ENCODE measurements around the gene RNF222. TPM values are rescaled to one million over a fixed set of nuclear protein-coding genes. Genes with fewer than 3 reads are reported as not detected.

RNF222 gene
- total and polyA plus RNA-seq, 7 donors, result 0.03 TPM; not detected in 6

GRCh38 chr17:8345951-8346665, 51.5 kb downstream of the RNF222 start:
- intact Hi-C loops (cut with DNase I), result no loop called here
- Histone ChIP-seq H3K4me3 (no peak overlapping the region), H3K36me3 (no peaks in the 10 kb centered on the region), H3K27me3 (peaks cover 0 to 16% (median 5%) of the 10 kb centered on the region in 3 donors), H3K4me1 (no peaks in the 10 kb centered on the region), H3K27ac (no peak overlapping the region), H3K9me3 (no peaks in the 10 kb centered on the region)
- TF ChIP-seq POLR2A (IDR thresholded peaks at IDR 0.05) (no peak), POLR2AphosphoS5 (IDR thresholded peaks at IDR 0.05) (no peak)
- no peak for DNase-seq
- WGBS, 2 donors, result 61 to 79% methylated on average over 5 of the region's 5 CpGs

GRCh38 chr17:8345052-8345690, 52.5 kb downstream of the RNF222 start:
- Histone ChIP-seq H3K36me3 (no peaks in the 10 kb centered on the region), H3K27ac (no peak overlapping the region), H3K4me1 (no peaks in the 10 kb centered on the region), H3K9me3 (no peaks in the 10 kb centered on the region), H3K27me3 (peaks cover 0 to 16% (median 5%) of the 10 kb centered on the region in 3 donors), H3K4me3 (no peak overlapping the region)
- DNase-seq, result no peak
- no peak for TF ChIP-seq POLR2AphosphoS5 (IDR thresholded peaks at IDR 0.05)
- no peak for TF ChIP-seq EP300 (IDR thresholded peaks at IDR 0.05)
- TF ChIP-seq CTCF (IDR thresholded peaks at IDR 0.05), result no peak
- TF ChIP-seq POLR2A (IDR thresholded peaks at IDR 0.05), result no peak
- WGBS, 2 donors, result 65 to 68% methylated on average over 6 of the region's 6 CpGs
- intact Hi-C loops (cut with DNase I), result no loop called here

GRCh38 chr17:8341456-8341855, 56.2 kb downstream of the RNF222 start:
- WGBS, 2 donors, result 76 to 78% methylated on average over 4 of the region's 4 CpGs
- intact Hi-C loops (cut with DNase I), result no loop called here
- H3K4me1 ChIP-seq, result no peaks in the 10 kb centered on the region
- peaks cover 0 to 4% (median 0%) of the 10 kb centered on the region in 3 donors for H3K27me3 ChIP-seq
- TF ChIP-seq POLR2A (IDR thresholded peaks at IDR 0.05) (no peak), CTCF (IDR thresholded peaks at IDR 0.05) (no peak), EP300 (IDR thresholded peaks at IDR 0.05) (no peak), POLR2AphosphoS5 (IDR thresholded peaks at IDR 0.05) (no peak)
- H3K4me3 ChIP-seq, result no peak overlapping the region
- DNase-seq, result no peak
- H3K36me3 ChIP-seq, result no peaks in the 10 kb centered on the region
- H3K27ac ChIP-seq, result no peak overlapping the region
- H3K9me3 ChIP-seq, result no peaks in the 10 kb centered on the region

Other genes starting within 250 kb of the RNF222 start
- 100 to 1,000 TPM in 2 of 4 donors, 10 to 100 TPM in 2; 60.3 to 153 (median 84.5) TPM for gene PER1, start 245.4 kb downstream of the RNF222 start, total RNA-seq
- 10 to 100 TPM; 30.5 to 67.7 (median 34.2) TPM for gene PER1, start 245.4 kb downstream of the RNF222 start, polyA plus RNA-seq
- gene VAMP2, start 234.9 kb downstream of the RNF222 start, total RNA-seq, result 10 to 100 TPM; 20.4 to 29.6 (median 27.3) TPM
- gene VAMP2, start 234.9 kb downstream of the RNF222 start, polyA plus RNA-seq, result 10 to 100 TPM; 37.7 to 57.1 (median 54.9) TPM
- 10 to 100 TPM in 3 of 4 donors, 1 to 10 TPM in 1; 8.3 to 61.7 (median 20.6) TPM for gene TMEM107, start 221.4 kb downstream of the RNF222 start, total RNA-seq
- gene TMEM107, start 221.4 kb downstream of the RNF222 start, polyA plus RNA-seq, result 10 to 100 TPM in 1 of 3 donors, 1 to 10 TPM in 2; 4.6 to 20.8 (median 7.2) TPM
- gene BORCS6, start 207.6 kb downstream of the RNF222 start, total RNA-seq, result 10 to 100 TPM in 3 of 4 donors, 1 to 10 TPM in 1; 7.7 to 17.7 (median 15.8) TPM
- 10 to 100 TPM in 2 of 3 donors, 1 to 10 TPM in 1; 9.2 to 14.6 (median 10.8) TPM for gene BORCS6, start 207.6 kb downstream of the RNF222 start, polyA plus RNA-seq
- 1 to 10 TPM in 2 of 4 donors, not detected in 2; 1.4 to 3.3 TPM for gene AURKB, start 187.3 kb downstream of the RNF222 start, total RNA-seq
- gene AURKB, start 187.3 kb downstream of the RNF222 start, polyA plus RNA-seq, result 10 to 100 TPM in 2 of 3 donors, 1 to 10 TPM in 1; 1.8 to 45.6 (median 12.7) TPM
- gene CTC1, start 149.8 kb downstream of the RNF222 start, total RNA-seq, result 10 to 100 TPM; 14.6 to 19.9 (median 16.7) TPM
- gene CTC1, start 149.8 kb downstream of the RNF222 start, polyA plus RNA-seq, result 10 to 100 TPM in 2 of 3 donors, 1 to 10 TPM in 1; 3.7 to 34.2 (median 13.2) TPM
- 10 to 100 TPM in 1 of 4 donors, 1 to 10 TPM in 3; 4.6 to 10.2 (median 6.9) TPM for gene PFAS, start 148.5 kb downstream of the RNF222 start, total RNA-seq
- 10 to 100 TPM in 1 of 3 donors, 1 to 10 TPM in 2; 1.4 to 22.2 (median 1.8) TPM for gene PFAS, start 148.5 kb downstream of the RNF222 start, polyA plus RNA-seq
- 10 to 100 TPM; 27.1 to 46.6 (median 30.8) TPM for gene RANGRF, start 109.2 kb downstream of the RNF222 start, total RNA-seq
- 10 to 100 TPM; 20.8 to 44.8 (median 24.6) TPM for gene RANGRF, start 109.2 kb downstream of the RNF222 start, polyA plus RNA-seq
- gene SLC25A35, start 102.4 kb downstream of the RNF222 start, total RNA-seq, result 1 to 10 TPM; 1.8 to 5.0 (median 4.2) TPM
- 1 to 10 TPM; 3.6 to 8.5 (median 4.9) TPM for gene SLC25A35, start 102.4 kb downstream of the RNF222 start, polyA plus RNA-seq
- 1 to 10 TPM; 1.1 to 4.9 (median 2.8) TPM for gene ARHGEF15, start 87.6 kb downstream of the RNF222 start, total RNA-seq
- 1 to 10 TPM in 2 of 3 donors, under 1 TPM in 1; 0.46 to 8.9 (median 1.2) TPM for gene ARHGEF15, start 87.6 kb downstream of the RNF222 start, polyA plus RNA-seq
- not detected for gene ODF4, start 58.0 kb downstream of the RNF222 start, total RNA-seq
- not detected for gene ODF4, start 58.0 kb downstream of the RNF222 start, polyA plus RNA-seq
- 1,000 to 10,000 TPM; 3,681 to 6,264 (median 5,219) TPM for gene RPL26, start 14.6 kb downstream of the RNF222 start, total RNA-seq
- 1,000 to 10,000 TPM; 3,816 to 6,374 (median 4,477) TPM for gene RPL26, start 14.6 kb downstream of the RNF222 start, polyA plus RNA-seq
- gene NDEL1, start 38.1 kb upstream of the RNF222 start, total RNA-seq, result 10 to 100 TPM; 34.9 to 56.8 (median 49.4) TPM
- 10 to 100 TPM; 31.3 to 41.4 (median 37.2) TPM for gene NDEL1, start 38.1 kb upstream of the RNF222 start, polyA plus RNA-seq
- gene MYH10, start 232.9 kb upstream of the RNF222 start, total RNA-seq, result 10 to 100 TPM; 22.8 to 34.6 (median 29.0) TPM
- gene MYH10, start 232.9 kb upstream of the RNF222 start, polyA plus RNA-seq, result 1 to 10 TPM in 2 of 3 donors, under 1 TPM in 1; 0.92 to 8.4 (median 7.1) TPM